MCF 10A (cell line): ENCODE measurements around the gene DTWD1. TPM values are rescaled to one million over a fixed set of nuclear protein-coding genes. Genes with fewer than 3 reads are reported as not detected.
"Not testable (repeated sequence)": the region's sequence is repeated elsewhere in the genome, so short reads cannot be mapped to it uniquely, and the experiment has no call there.

Source experiments
- BruUV-seq: library from RNA; stranded (reverse); fragments of 400-500 nt; replicated peaks from 2 replicates; lab custom pipeline; 2021; lab: Mats Ljungman, UMichigan
- CTCF ChIA-PET: fragments of 300-600 bp; sonication (Branson Sonifier 250); formaldehyde crosslinking; extraction: SDS; loops from one replicate; lab custom pipeline; 2021; ENCODE audit warnings: antibody characterized with exemption, inconsistent platforms; lab: Yijun Ruan, JAX
- POLR2A ChIA-PET: fragments of 300-600, 350-650 bp; sonication (Branson Sonifier 250); formaldehyde crosslinking; extraction: SDS; loops from one replicate; lab custom pipeline; 2020; ENCODE audit warnings: antibody characterized with exemption, inconsistent platforms; lab: Yijun Ruan, JAX
- DNase-seq: peaks from one replicate; pipeline ENCODE4 v3.0.0-alpha.2; 2018; ENCODE audit not compliant: unreplicated experiment
- H3K27ac Mint-ChIP-seq: one replicate; pipeline ENCODE4 v1.8.0; 2022; ENCODE audit warnings: mild to moderate bottlenecking, low read depth, mixed read lengths; ENCODE audit not compliant: unreplicated experiment
- H3K27me3 Mint-ChIP-seq: one replicate; pipeline ENCODE4 v1.8.0; 2022; ENCODE audit warnings: mixed read lengths; ENCODE audit not compliant: insufficient read depth, unreplicated experiment
- H3K36me3 Mint-ChIP-seq: one replicate; pipeline ENCODE4 v1.8.0; 2022; ENCODE audit warnings: mild to moderate bottlenecking, moderate library complexity, mixed read lengths; ENCODE audit not compliant: insufficient read depth, unreplicated experiment
- H3K4me1 Mint-ChIP-seq: one replicate; pipeline ENCODE4 v1.8.0; 2022; ENCODE audit warnings: mixed read lengths; ENCODE audit not compliant: insufficient read depth, unreplicated experiment
- H3K4me3 Mint-ChIP-seq: one replicate; pipeline ENCODE4 v1.8.0; 2022; ENCODE audit warnings: mild to moderate bottlenecking, moderate library complexity, mixed read lengths; ENCODE audit not compliant: unreplicated experiment
- H3K9me3 Mint-ChIP-seq: one replicate; pipeline ENCODE4 v1.8.0; 2022; ENCODE audit warnings: mixed read lengths; ENCODE audit not compliant: unreplicated experiment
- intact Hi-C: fragments of 100-400 bp; cut with micrococcal nuclease; formaldehyde crosslinking; loops from 2 replicates; pipeline ENCODE4 v1.14.1; 2022
- total RNA-seq: library from RNA; stranded (reverse); gene quantifications from 2 replicates; pipeline ENCODE4 v1.2.3, GENCODE V29; 2022
- TF ChIP-seq, protein P1 (sequence below): fragments of 200-600 bp; IDR thresholded peaks from one replicate; pipeline ENCODE4 v1.8.0; 2022; ENCODE audit warnings: antibody characterized with exemption, mild to moderate bottlenecking; ENCODE audit not compliant: unreplicated experiment

Gene DTWD1
- total RNA-seq, 1 experiment from 2014 or later = 31.0 TPM

- intact Hi-C loops = no loop called here
- Mint-ChIP-seq H3K27me3 (no peaks in the 10 kb centered on the region), H3K27ac (no peak overlapping the region), H3K9me3 (peaks cover 25% of the 10 kb centered on the region), H3K36me3 (no peaks in the 10 kb centered on the region), H3K4me1 (no peaks in the 10 kb centered on the region), H3K4me3 (no peak overlapping the region)
- DNase-seq = no peak
- TF ChIP-seq, protein P1, sequence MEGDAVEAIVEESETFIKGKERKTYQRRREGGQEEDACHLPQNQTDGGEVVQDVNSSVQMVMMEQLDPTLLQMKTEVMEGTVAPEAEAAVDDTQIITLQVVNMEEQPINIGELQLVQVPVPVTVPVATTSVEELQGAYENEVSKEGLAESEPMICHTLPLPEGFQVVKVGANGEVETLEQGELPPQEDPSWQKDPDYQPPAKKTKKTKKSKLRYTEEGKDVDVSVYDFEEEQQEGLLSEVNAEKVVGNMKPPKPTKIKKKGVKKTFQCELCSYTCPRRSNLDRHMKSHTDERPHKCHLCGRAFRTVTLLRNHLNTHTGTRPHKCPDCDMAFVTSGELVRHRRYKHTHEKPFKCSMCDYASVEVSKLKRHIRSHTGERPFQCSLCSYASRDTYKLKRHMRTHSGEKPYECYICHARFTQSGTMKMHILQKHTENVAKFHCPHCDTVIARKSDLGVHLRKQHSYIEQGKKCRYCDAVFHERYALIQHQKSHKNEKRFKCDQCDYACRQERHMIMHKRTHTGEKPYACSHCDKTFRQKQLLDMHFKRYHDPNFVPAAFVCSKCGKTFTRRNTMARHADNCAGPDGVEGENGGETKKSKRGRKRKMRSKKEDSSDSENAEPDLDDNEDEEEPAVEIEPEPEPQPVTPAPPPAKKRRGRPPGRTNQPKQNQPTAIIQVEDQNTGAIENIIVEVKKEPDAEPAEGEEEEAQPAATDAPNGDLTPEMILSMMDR = no peak
- no TSS peak for BruUV-seq
- POLR2A ChIA-PET = interaction anchor here (1.1 kb wide), 1 partner anchor 16 kb away, joined by 3 read pairs; the partner anchor contains the start of gene DTWD1
- CTCF ChIA-PET = interaction anchor here (0.6 kb wide), 1 partner anchor 540 kb away, joined by 5 read pairs; no protein-coding TSS in a partner anchor
These were observed 16.0 kb upstream of the DTWD1 start for GRCh38 chr15:49604625-49605409.

GRCh38 chr15:49605588-49605987, 15.3 kb upstream of the DTWD1 start:
- no TSS peak for BruUV-seq
- CTCF ChIA-PET = interaction anchor here (0.6 to 1.1 kb wide), 2 partner anchors 10 to 539 kb away, joined by 3 to 5 read pairs; no protein-coding TSS in a partner anchor
- H3K9me3 Mint-ChIP-seq = peaks cover 25% of the 10 kb centered on the region

DNA sequence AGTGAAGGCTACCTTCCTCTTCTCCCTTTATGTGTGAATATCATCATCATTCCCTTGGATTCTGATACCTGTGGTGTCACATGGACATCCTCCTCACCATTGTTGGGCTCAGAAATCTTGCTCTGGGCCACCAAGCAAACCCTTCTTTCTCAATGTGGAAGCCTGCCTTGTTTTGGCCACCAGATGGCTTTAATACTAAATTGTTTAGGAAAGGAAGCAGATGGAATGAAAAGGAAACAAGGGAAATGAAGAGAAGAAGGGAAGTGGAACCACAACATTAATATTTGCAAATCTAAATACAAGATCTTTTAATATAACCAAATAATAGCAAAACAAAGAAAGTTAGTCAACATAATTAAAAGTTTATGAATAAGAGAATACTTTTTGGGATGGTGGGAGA, 14.3 kb upstream of the DTWD1 start:
- Mint-ChIP-seq H3K27me3 (no peaks in the 10 kb centered on the region), H3K4me3 (no peak overlapping the region), H3K36me3 (no peaks in the 10 kb centered on the region), H3K9me3 (peaks cover 17% of the 10 kb centered on the region), H3K27ac (no peak overlapping the region), H3K4me1 (no peaks in the 10 kb centered on the region)
- intact Hi-C loops = no loop called here
- ChIA-PET CTCF (interaction anchor here (1.1 kb wide), 1 partner anchor 11 kb away, joined by 3 read pairs; no protein-coding TSS in a partner anchor), POLR2A (no interaction called here)
- TF ChIP-seq, protein P1 = no peak
- BruUV-seq = no TSS peak
- DNase-seq = no peak

More at GRCh38 chr15:49605588-49605987, 15.3 kb upstream of the DTWD1 start:
- DNase-seq = no peak
- intact Hi-C loops = no loop called here
- H3K4me3 Mint-ChIP-seq = no peak overlapping the region
- POLR2A ChIA-PET = interaction anchor here (1.1 kb wide), 1 partner anchor 15 kb away, joined by 3 read pairs; the partner anchor contains the start of gene DTWD1
- TF ChIP-seq, protein P1 = no peak
- H3K27ac Mint-ChIP-seq = no peak overlapping the region
- H3K4me1 Mint-ChIP-seq = no peaks in the 10 kb centered on the region
- no peaks in the 10 kb centered on the region for H3K36me3 Mint-ChIP-seq
- H3K27me3 Mint-ChIP-seq = no peaks in the 10 kb centered on the region

- H3K9me3 Mint-ChIP-seq = peaks cover 8% of the 10 kb centered on the region
- H3K36me3 Mint-ChIP-seq = peaks cover 5% of the 10 kb centered on the region
- ChIA-PET POLR2A (no interaction called here), CTCF (interaction anchor here (0.6 to 1.2 kb wide), 2 partner anchors 393 to 395 kb away, joined by 3 read pairs; no protein-coding TSS in a partner anchor)
- no peaks in the 10 kb centered on the region for H3K4me1 Mint-ChIP-seq
- H3K27ac Mint-ChIP-seq = peak overlapping the region; percentile 44
- intact Hi-C loops = no loop called here
- peak; percentile 10 for DNase-seq
- no TSS peak for BruUV-seq
- H3K4me3 Mint-ChIP-seq = no peak overlapping the region
- H3K27me3 Mint-ChIP-seq = no peaks in the 10 kb centered on the region
- TF ChIP-seq, protein P1 = no peak
These were observed 10.5 kb upstream of the DTWD1 start for GRCh38 chr15:49610157-49610918.

- H3K4me3 Mint-ChIP-seq, H3K9me3 Mint-ChIP-seq, H3K27me3 Mint-ChIP-seq, POLR2A ChIA-PET, DNase-seq, BruUV-seq, H3K4me1 Mint-ChIP-seq, H3K27ac Mint-ChIP-seq, CTCF ChIA-PET, H3K36me3 Mint-ChIP-seq, intact Hi-C loops: not testable (repeated sequence)
These were observed 8.6 kb upstream of the DTWD1 start for GRCh38 chr15:49612240-49612639.
